Kidney epithelial cell (primary cell): Measurements from ENCODE around the gene JMJD7. TPM values are rescaled to one million over a fixed set of nuclear protein-coding genes. Genes with fewer than 3 reads are reported as not detected.

Experiments used
- DNase-seq: peaks from one replicate; pipeline ENCODE4 v3.0.0-alpha.2; 2010; ENCODE audit warnings: low read depth
- H3K27me3 ChIP-seq: 2 replicates; pipeline ENCODE4 v1.6.0; 2011; ENCODE audit warnings: low read length; ENCODE audit not compliant: control insufficient read depth, insufficient read depth
- H3K36me3 ChIP-seq: 2 replicates; pipeline ENCODE4 v1.5.1; 2011; ENCODE audit warnings: low read length; ENCODE audit not compliant: control insufficient read depth, insufficient read depth
- H3K4me3 ChIP-seq: 2 replicates; pipeline ENCODE4 v1.5.1; 2011; ENCODE audit warnings: low read depth, mild to moderate bottlenecking, control low read depth, low read length
- total RNA-seq: library from RNA; depleted of rRNA; stranded (reverse); fragments of >200 nt; gene quantifications from 2 replicates; pipeline ENCODE4 v1.2.3, GENCODE V29; 2015
- TF ChIP-seq, protein P1 (sequence below): IDR thresholded peaks from 2 replicates; pipeline ENCODE4 v1.5.1; 2011; ENCODE audit warnings: mild to moderate bottlenecking, moderate library complexity, low read length, control low read depth, inconsistent platforms; ENCODE audit not compliant: insufficient read depth, poor library complexity, severe bottlenecking

Gene JMJD7
- total RNA-seq, 1 donor from 2014 or later: 14.0 TPM

DNA sequence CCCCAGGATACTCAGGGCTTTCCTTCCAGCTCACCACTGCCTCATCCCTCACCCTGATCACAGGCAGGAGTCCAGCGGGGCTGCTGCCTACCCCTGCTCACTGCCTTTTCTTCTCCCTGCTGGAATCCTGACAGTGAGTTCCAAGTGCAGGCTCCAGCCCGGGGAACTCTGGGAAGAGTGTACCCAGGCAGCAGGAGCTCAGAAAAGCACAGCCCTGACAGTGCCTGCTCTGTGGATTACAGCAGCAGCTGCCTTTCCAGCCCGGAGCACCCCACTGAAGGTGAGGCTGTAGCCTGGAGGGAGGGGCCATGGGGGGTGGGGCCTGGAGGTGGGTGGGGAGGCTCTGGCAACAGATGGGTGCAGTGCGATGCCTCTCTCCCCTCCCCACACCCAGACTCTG lies 6.1 kb upstream of the JMJD7 start:
- TF ChIP-seq, protein P1, sequence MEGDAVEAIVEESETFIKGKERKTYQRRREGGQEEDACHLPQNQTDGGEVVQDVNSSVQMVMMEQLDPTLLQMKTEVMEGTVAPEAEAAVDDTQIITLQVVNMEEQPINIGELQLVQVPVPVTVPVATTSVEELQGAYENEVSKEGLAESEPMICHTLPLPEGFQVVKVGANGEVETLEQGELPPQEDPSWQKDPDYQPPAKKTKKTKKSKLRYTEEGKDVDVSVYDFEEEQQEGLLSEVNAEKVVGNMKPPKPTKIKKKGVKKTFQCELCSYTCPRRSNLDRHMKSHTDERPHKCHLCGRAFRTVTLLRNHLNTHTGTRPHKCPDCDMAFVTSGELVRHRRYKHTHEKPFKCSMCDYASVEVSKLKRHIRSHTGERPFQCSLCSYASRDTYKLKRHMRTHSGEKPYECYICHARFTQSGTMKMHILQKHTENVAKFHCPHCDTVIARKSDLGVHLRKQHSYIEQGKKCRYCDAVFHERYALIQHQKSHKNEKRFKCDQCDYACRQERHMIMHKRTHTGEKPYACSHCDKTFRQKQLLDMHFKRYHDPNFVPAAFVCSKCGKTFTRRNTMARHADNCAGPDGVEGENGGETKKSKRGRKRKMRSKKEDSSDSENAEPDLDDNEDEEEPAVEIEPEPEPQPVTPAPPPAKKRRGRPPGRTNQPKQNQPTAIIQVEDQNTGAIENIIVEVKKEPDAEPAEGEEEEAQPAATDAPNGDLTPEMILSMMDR: no peak
- Histone ChIP-seq H3K4me3 (no peak overlapping the region), H3K36me3 (peaks cover 7% of the 10 kb centered on the region), H3K27me3 (no peaks in the 10 kb centered on the region)
- DNase-seq: no peak

DNA sequence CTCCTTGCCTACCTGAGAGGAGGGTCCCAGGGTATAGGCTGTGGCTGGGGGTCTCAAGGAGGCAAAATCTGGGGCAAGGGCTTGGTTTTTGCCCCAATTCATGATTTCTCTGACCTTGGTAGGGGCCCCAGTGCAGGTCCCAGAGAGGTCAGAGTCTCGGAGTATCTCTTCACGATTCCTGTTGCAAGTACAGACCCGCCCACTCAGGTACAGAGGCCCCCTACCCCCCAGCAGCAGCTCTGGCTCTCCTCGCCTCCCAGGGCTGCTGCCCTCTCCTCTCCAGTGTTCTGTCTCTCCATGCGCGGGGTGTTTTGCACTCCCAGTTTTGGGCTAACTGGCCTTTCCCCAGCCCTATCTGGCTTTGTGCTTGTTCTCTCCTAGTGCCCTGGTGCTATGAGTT lies 5.4 kb upstream of the JMJD7 start:
- peaks cover 6% of the 10 kb centered on the region for H3K36me3 ChIP-seq
- no peak for DNase-seq

DNA sequence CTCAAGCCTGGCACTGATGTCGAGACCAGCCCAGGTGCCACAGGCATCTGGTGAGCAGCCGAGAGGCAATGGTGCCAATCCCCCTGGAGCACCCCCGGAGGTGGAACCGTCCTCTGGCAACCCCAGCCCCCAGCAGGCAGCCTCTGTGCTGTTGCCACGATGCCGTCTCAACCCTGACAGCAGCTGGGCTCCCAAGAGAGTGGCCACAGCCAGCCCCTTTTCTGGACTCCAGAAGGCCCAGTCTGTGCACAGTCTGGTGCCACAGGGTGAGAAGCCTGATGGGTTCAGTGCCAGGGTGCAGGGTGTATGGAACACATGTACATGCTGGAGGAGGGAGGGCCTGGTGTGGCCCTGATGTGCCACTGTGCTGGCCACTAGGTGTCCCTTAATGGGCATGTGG lies 4.9 kb upstream of the JMJD7 start:
- Histone ChIP-seq H3K27me3 (no peaks in the 10 kb centered on the region), H3K36me3 (peaks cover 6% of the 10 kb centered on the region), H3K4me3 (no peak overlapping the region)
- TF ChIP-seq, protein P1: no peak
- no peak for DNase-seq

More for the DNA sequence above, 5.4 kb upstream of the JMJD7 start:
- TF ChIP-seq, protein P1: no peak
- Histone ChIP-seq H3K4me3 (no peak overlapping the region), H3K27me3 (no peaks in the 10 kb centered on the region)

DNA sequence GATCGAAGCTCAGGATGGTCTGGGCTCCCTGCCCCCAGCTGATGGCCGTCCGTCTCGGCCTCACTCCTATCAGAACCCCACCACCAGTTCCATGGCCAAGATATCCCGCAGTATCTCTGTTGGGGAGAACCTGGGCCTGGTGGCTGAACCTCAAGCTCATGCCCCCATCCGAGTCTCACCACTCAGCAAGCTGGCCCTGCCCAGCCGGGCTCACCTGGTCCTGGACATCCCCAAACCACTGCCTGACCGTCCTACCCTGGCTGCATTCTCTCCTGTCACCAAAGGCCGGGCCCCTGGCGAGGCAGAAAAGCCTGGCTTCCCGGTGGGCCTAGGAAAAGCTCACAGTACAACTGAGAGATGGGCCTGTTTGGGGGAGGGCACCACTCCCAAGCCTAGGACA lies 4.4 kb upstream of the JMJD7 start:
- DNase-seq: no peak
- Histone ChIP-seq H3K4me3 (no peak overlapping the region), H3K36me3 (peaks cover 6% of the 10 kb centered on the region), H3K27me3 (no peaks in the 10 kb centered on the region)
- TF ChIP-seq, protein P1: no peak

DNA sequence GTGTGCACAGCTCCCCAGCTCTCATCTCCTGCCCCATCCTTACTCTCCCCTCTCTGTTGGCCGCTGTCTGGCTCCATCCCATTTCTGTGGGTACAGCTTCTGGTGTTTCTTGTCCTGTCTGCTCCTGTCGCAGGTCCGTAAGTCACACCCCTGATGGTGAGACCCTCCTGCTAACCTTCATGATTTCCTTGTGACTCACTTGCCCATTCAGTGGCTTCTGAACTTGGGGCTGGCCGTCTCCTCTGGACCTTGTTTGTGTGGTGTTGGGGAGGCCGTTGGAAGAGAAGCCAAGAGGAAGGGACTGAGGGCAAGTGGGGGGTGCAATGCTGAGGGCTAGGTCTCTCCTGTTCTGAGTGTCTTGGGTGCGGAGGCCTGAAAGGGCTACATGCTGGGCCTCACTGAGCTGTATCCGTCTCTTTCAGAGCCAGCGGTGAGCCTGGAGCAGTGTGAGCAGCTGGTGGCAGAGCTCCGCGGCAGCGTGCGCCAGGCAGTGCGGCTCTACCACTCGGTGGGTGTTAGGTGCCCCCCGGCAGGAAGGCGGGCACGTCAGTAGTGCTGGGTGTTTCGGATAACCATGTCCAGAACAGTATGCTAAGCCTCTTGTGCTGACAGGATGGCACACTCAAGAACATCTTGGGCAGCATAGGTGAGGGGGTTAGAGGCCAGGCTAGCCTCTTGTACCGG lies 3.7 kb upstream of the JMJD7 start:
- DNase-seq: no peak
- Histone ChIP-seq H3K27me3 (no peaks in the 10 kb centered on the region), H3K4me3 (no peak overlapping the region), H3K36me3 (peaks cover 4% of the 10 kb centered on the region)
- TF ChIP-seq, protein P1: no peak

DNA sequence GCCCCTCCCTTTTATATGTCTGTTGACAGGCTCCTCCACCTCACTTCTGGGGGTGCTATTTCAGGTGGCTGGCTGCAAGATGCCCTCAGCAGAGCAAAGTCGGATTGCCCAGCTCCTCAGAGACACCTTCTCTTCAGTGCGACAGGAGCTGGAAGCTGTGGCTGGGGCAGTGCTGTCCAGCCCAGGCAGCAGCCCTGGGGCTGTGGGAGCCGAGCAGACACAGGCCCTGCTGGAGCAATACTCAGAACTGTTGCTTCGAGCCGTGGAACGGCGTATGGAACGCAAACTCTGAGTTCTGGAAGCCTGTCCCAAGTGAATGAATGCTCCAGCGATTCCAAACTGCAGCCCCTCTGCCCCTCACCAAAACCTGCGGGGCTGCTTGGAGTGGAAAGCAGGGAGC lies 2.7 kb upstream of the JMJD7 start:
- DNase-seq: no peak
- Histone ChIP-seq H3K4me3 (no peak overlapping the region), H3K36me3 (peaks cover 4% of the 10 kb centered on the region), H3K27me3 (no peaks in the 10 kb centered on the region)
- TF ChIP-seq, protein P1: no peak
